Measurements from ENCODE around the gene RECQL5. TPM values are rescaled to one million over a fixed set of nuclear protein-coding genes. Genes with fewer than 3 reads are reported as not detected.

Gene RECQL5
- total RNA-seq, 2 donors from 2014 or later: 35.1 to 47.4 TPM

DNA sequence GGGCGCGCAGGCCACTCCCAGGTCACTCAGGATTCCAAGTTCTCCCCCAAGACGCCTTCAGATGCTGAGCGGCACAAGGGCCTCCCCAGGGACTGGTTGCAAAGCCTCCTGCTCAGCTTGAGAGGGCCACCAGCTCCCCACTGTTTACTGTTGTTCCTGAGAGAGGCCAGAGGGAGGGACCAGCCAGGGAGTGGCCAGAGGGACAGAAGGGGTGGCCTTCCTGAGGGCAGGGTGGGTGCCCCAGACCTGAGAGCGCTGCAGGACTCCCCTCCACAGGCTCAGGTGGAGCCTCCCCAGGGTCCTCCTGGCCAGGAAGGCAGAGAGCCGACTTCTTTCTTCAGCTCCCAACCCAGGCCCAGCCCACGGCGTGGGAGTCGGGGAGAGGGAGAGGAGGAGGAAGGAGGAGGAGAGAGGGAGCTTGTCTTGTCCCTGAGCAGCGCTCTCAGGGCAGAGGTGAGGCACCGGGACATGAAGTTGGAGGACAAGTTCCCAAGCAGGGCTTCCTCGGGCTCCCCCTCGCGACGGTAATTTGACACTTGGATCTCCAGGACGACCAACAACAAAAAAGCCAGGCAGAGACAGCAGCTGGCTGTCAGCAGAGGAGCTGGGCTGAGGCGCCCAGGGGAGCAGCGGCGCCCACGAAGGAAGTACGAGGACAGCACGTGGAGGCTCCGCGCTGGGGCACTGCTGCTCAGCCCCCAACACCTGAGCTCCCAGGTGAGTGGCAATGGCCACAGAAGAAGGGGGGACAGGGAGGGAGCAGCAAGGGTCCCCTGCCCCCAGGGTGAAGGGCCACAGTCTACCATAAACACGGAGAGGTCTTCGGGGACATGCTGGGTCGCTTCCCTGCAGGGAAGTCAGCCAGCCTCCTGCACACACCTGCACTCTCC lies 33.2 kb downstream of the RECQL5 start:
- H3K9me3 Mint-ChIP-seq: no peaks in the 10 kb centered on the region
- H3K27ac Mint-ChIP-seq: no peak overlapping the region
- H3K36me3 Mint-ChIP-seq: no peaks in the 10 kb centered on the region
- peak in 1 of 2 donors; percentile 52 for DNase-seq (ENCODE audit: low spot score in 2 of 2)
- peak in 1 of 2 donors; percentile 29 for ATAC-seq

DNA sequence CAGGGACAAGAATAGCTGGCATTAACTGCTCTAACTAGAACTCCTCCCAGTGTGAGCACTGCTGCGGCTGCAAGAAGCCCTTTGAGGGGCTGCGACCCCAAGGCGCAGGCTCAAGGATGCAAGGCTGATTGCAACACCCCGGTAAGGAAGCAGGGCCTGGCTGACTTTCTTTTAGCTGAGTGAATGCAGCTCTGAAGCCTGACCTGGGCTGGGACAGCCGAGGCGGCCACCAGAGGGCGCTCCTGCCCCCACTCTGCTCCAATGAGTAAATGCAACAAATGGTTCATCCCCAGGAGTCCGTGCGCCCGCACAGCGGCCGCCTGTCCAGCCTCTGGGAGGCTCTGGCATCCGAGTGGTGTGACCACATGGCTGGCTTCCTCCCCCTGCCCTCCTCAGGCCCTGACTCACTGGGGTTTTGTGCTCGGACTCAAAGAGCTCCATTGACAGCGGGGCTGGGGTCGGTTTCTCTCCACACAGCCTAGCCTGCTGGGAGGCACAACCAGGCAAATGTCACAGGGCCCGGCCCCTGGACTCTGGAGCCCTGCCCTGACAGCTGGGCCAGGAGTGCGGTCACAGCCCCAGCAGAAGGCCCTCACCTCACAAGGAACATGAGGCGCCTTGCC lies 34.0 kb downstream of the RECQL5 start, which contains the start of gene SMIM5:
Gene SMIM5 (plus strand): TSS at position 572 of the 623 bp plus-strand sequence. CDS start 6,768 bp downstream, outside the sequence.
- ATAC-seq (peak; percentile 87 to 93), DNase-seq (ENCODE audit: low spot score in 2 of 2) (peak; percentile 82 to 89)
- H3K36me3 Mint-ChIP-seq: no peaks in the 10 kb centered on the region
- no peak within 1 kb of the TSS for H3K27ac Mint-ChIP-seq
- no peaks in the 10 kb centered on the region for H3K9me3 Mint-ChIP-seq

DNA sequence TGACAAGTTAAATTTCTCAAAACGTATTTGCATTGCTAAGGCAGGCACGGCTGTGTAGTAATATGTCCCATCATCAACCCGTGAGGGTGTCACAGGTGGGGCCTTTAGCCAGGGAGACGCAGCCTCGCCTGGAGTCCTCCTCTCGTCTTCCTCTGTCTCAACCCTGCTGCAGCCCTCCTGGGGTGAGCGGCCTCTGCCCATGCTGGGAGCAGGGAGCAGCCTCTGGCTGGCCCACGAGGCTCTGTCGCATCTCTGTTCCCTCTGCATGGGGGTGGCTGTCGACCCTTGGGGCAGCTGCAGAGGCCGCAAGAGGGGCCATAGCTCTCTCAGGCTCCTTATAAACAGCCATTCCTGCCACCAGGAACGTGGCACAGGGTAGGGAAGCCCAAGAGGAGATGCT lies 34.5 kb downstream of the RECQL5 start:
- H3K36me3 Mint-ChIP-seq: no peaks in the 10 kb centered on the region
- no peak overlapping the region for H3K27ac Mint-ChIP-seq
- ATAC-seq (no peak), DNase-seq (ENCODE audit: low spot score in 2 of 2) (no peak)
- H3K9me3 Mint-ChIP-seq: no peaks in the 10 kb centered on the region

DNA sequence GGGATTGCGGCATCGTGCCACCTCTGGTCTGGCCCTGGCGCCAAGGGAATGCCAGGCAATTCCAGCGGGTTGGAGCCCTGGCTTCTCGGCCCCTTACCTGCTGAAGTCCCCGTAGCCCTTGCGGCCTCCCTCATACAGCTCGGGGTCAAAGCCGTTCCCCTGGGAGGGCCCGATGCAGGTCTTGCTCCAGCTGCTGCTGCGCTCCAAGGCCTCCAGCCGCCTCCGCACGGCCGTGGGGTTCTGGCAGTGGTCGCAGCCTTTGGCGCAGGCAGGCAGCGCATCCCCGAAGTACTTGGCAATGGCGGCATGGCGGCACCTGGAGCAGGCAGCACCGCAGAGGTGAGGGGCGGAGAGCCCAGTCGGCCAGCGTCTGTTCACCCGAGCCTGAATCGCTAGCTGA lies 35.6 kb downstream of the RECQL5 start:
- Mint-ChIP-seq H3K9me3 (no peaks in the 10 kb centered on the region), H3K36me3 (no peaks in the 10 kb centered on the region), H3K27ac (no peak overlapping the region)
- ATAC-seq (no peak), DNase-seq (ENCODE audit: low spot score in 2 of 2) (no peak)

DNA sequence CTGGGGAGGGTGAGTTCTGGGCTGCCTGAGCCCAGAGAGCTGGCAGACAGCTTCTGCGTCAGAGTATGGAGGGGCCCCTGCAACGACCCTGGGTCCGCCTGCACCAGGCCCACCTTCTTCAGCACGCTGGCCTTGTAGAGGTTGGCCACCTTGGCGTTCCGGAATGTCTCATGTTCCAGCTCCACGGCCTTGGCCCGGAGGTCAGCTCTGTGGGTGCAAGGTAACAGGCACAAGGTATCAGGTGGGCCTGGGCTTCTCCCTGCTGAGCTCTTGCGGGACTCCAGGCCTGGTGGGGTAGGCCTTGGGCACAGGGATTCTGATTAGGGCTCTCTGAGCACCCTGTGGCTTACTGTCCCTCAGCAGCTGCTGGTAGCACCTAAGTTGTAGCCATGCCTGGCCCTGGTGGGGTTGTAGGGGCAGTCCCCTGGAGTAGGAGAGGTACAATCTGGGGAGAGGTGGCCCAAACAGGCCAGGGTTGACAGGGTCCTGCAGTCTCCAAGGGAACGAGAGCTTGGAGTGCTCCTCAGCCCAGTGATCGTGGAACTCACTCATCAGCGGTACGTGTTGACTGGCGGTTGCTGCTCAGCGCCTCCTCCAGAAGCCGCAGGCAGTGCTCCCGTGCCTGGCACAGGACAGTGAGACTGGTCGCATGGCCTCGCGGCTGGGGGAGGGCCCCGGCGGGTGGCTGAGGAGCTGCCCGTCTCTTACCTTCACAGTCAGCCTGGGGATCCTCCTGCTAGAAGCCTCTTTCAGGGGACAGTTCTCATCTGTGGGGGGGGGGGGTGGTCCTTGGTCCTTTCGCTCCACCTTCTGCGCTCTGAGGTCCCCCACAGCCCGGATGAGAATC lies 36.7 kb downstream of the RECQL5 start:
- ATAC-seq (no peak), DNase-seq (ENCODE audit: low spot score in 2 of 2) (no peak)
- no peaks in the 10 kb centered on the region for H3K9me3 Mint-ChIP-seq
- H3K27ac Mint-ChIP-seq: peak overlapping the region in 1 of 2 donors; percentile 55
- no peaks in the 10 kb centered on the region for H3K36me3 Mint-ChIP-seq

DNA sequence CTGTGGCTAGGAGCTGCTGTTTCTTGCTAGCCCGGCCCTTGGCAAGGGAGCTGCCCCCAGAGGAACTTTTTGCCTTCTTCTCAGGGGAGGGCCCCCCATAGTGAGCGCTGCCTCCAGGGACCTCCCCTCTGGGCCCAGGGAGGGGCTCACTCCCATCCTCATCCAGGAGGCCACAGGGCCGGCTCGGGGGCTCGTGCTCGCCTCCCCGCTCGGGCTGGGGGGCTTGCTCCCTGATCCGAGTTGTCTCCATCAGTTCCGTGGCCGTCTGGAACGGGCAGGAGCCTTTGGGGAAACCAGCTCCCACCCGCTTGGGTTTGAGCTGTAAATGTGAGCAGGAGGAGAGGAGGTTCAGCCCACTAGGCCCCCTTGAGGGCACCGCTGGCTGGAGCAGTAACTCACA lies 37.8 kb downstream of the RECQL5 start:
- no peak for DNase-seq (ENCODE audit: low spot score in 2 of 2)
- ATAC-seq: no peak
- no peaks in the 10 kb centered on the region for H3K36me3 Mint-ChIP-seq

DNA sequence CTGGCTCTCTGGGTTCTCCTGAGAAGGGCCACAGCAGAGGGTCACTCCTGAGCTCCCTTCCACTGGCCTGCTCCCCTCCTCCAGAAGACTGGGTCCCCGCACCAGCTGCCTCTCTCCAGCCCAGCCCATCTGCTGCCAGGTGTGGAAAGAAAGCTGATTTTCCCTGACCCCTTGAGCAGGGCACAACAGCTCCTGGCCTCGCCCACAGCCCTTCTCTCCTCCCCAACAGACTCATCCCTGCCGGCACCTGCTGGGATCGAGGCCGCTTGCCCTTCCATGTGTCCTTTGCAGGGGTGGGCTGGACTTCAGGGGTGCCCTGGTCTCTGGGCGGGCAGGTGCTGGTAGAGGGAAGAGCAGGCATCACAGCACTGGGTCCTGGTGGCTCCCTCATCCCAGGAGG lies 38.5 kb downstream of the RECQL5 start:
- no peak overlapping the region for H3K27ac Mint-ChIP-seq
- DNase-seq (ENCODE audit: low spot score in 2 of 2) (no peak), ATAC-seq (no peak)
- H3K36me3 Mint-ChIP-seq: no peaks in the 10 kb centered on the region
- no peaks in the 10 kb centered on the region for H3K9me3 Mint-ChIP-seq

More for the DNA sequence above, 37.8 kb downstream of the RECQL5 start:
- Mint-ChIP-seq H3K9me3 (no peaks in the 10 kb centered on the region), H3K27ac (no peak overlapping the region)

DNA sequence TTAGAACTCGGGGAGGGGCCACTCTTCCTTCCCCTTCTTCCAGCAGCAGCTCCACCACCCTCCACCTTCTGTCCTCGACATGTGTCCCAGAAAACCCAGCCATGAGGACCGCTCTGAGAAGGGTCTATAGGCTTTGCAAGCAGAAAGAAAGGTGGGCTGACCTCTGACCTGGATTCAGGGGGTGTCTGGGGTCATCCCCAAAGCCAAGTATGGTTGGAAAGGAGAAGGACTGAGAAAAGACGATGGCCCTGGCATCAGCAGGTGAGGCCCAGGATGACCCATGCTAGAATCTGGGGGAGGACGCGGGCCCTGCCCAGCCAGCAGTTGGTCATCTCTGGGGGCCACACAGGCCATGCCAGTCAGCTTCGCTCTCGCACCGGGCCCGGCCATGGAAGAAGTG lies 39.9 kb downstream of the RECQL5 start:
- ATAC-seq: no peak
- DNase-seq (ENCODE audit: low spot score in 2 of 2): no peak

DNA sequence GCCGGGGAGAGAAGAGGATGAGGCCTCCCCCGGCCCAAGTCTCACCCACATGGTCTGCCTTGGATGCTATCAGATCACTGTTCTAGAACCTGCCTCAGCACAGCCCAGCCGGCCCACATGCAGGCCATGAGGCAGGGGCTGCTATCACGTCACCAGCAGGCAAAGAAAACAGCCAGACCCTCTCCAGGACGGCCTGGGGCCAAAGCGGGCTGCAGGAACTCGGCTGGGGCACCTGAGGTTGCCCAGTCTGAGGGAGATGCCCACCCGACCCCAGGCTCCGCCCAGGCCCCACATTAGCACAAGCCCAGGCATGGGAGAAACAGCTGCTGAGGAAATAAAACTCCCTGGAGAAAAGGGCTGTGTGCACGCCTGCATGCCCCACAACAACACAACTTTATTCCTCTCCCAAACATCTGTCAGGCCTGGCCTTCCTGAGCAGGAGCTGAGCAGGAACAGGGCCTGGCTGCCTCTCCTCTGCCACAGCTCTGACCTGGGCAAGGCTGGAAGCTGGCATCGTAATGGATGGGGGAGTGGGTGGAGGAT lies 40.4 kb downstream of the RECQL5 start:
- no peaks in the 10 kb centered on the region for H3K36me3 Mint-ChIP-seq

More for the DNA sequence above, 39.9 kb downstream of the RECQL5 start:
- H3K9me3 Mint-ChIP-seq: no peaks in the 10 kb centered on the region
- H3K36me3 Mint-ChIP-seq: no peaks in the 10 kb centered on the region
- H3K27ac Mint-ChIP-seq: peak overlapping the region in 1 of 2 donors; percentile 59

DNA sequence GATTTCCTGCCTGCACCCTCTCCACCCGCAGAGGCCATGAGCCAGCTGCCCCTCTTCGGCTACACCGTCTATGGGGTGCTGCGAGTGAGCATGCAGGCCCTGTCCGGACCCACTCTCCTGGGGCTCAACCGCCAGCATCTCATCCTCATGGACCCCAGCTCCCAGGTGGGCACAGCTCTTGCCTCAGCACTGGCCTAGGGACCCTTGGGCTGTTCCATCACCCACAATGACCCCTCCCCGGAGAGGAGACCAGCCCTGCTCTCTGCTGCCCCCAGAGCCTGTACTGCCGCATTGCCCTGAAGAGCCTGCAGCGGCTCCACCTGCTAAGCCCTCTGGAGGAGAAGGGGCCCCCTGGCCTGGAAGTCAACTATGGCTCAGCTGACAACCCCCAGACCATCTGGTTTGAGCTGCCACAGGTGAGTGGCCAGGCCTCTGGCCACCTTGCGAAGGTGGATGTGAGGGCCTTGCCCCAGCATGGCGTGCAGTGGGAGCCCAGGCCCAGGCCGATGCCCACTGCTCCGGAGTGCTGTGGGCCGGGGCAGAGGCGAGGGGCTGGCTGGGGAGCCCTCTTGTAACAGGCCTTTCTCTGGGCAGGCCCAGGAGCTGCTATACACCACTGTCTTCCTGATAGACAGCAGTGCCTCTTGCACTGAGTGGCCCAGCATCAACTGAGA lies 41.0 kb downstream of the RECQL5 start:
- Mint-ChIP-seq H3K36me3 (no peaks in the 10 kb centered on the region), H3K9me3 (no peaks in the 10 kb centered on the region), H3K27ac (no peak overlapping the region)
- no peak for DNase-seq (ENCODE audit: low spot score in 2 of 2)
- ATAC-seq: peak; percentile 32 to 63

More for the DNA sequence above, 40.4 kb downstream of the RECQL5 start:
- DNase-seq (ENCODE audit: low spot score in 2 of 2) (no peak), ATAC-seq (no peak)
- Mint-ChIP-seq H3K9me3 (no peaks in the 10 kb centered on the region), H3K27ac (peak overlapping the region in 1 of 2 donors; percentile 59)

DNA sequence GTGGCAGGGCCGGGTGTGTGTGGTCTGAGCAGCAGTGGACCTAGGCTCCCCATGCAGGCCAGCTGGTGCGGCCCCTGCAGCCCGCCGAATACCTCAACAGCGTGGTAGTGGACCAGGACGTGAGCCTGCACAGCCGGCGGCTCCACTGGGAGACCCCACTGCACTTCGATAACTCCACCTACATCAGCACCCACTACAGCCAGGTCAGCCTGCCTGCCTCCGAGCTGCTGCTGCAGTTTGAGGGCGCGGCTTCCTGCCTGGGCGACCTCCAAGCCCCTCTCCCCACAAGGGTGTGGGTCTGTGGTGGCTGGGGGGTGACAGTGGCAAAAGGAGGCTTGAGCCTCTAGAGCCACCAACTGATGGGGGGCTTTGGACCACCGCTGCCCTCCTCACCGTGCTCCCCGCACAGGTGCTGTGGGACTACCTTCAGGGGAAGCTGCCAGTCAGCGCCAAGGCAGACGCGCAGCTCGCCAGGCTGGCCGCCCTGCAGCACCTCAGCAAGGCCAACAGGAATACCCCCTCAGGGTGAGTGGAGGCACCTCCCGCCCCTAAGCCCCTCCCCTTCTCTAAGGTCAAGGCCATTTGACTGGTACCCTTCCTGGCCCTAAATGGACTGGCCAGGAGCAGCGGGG lies 42.1 kb downstream of the RECQL5 start:
- Mint-ChIP-seq H3K36me3 (no peaks in the 10 kb centered on the region), H3K27ac (no peak overlapping the region), H3K9me3 (no peaks in the 10 kb centered on the region)
- DNase-seq (ENCODE audit: low spot score in 2 of 2) (no peak), ATAC-seq (no peak)

DNA sequence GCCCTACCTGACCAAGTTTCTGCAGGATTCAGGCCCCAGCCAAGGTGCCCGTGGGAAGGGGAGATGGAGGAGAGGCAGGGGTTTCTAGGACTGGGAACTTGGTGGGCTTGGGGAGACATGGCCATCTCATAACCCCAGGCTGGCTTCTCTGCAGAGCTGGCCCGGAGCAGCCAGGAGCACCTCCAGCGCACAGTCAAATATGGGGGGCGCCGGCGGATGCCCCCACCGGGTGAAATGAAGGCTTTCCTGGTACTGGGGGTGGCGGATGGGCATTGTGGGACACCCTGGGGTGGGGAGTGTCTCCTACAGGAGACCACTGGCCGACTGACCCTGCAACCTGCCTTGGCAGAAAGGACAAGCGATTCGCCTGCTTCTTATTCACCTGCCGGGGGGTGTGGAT lies 42.9 kb downstream of the RECQL5 start:
- no peak for DNase-seq (ENCODE audit: low spot score in 2 of 2)
- Mint-ChIP-seq H3K9me3 (no peaks in the 10 kb centered on the region), H3K27ac (no peak overlapping the region), H3K36me3 (no peaks in the 10 kb centered on the region)
- ATAC-seq: no peak

DNA sequence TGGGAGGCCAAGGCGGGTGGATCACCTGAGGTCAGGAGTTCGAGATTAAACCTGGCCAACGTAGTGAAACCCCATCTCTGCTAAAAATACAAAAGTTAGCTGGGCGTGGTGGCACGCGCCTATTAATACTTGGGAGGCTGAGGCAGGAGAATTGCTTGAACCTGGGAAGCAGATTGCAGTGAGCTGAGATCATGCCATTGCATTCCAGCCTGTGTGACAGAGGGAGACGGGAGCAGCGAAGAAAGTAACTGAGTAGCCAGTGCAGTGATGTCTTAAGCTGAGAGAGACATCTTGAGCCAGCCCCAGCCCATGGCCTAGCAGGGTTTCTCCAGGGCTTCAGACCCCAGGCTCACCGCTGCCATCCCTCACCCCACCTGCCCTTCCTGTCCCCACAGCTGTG lies 43.6 kb downstream of the RECQL5 start:
- H3K27ac Mint-ChIP-seq: no peak overlapping the region

DNA sequence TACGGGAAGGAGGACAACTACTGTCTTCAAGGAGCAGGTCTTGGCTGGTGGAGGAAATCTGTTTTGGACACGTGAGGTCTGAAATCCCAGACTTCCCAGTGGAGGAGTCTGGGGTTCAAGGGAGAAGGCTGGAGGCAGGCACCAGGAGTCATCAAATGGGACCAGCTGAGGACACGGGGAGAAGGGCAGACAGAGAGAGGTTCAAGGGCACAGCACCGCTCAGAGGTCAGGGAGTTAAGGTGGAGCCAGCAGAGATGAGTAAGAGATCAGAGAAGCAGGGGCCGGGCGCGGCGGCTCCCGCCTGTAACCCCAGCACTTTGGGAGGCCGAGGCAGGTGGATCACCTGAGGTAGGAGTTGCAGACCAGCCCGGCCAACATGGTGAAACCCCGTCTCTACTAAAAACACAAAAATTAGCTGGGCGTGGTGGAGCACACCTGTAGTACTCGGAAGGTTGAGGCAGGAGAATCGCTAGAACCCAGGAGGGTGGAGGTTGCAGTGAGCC lies 44.1 kb downstream of the RECQL5 start:
- no peaks in the 10 kb centered on the region for H3K9me3 Mint-ChIP-seq

More for the DNA sequence above, 43.6 kb downstream of the RECQL5 start:
- Mint-ChIP-seq H3K9me3 (no peaks in the 10 kb centered on the region), H3K36me3 (no peaks in the 10 kb centered on the region)
- ATAC-seq: no peak
- DNase-seq (ENCODE audit: low spot score in 2 of 2): no peak

DNA sequence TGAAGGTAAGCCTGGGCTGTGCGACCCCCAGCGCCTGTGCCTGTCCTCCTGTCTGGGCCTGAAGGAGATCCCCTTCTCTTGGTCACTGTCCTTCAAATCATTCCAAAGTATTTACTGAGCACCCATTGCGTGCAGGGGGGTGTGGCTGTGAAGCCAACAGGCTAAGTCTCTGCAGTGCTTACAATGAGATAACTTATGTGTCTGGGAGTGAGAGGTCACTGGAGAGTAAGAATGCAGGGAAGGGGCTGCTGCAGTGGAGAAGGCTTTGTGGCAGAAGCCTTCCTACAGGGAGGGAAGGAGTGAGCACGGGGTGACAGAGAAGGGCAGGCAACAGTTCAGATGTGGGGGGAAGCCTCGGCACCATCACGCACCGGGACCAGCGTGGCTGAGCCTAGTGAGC lies 44.9 kb downstream of the RECQL5 start:
- Mint-ChIP-seq H3K9me3 (no peaks in the 10 kb centered on the region), H3K27ac (peak overlapping the region; percentile 1 to 77), H3K36me3 (no peaks in the 10 kb centered on the region)
- no peak for ATAC-seq
- no peak for DNase-seq (ENCODE audit: low spot score in 2 of 2)

More for the DNA sequence above, 44.1 kb downstream of the RECQL5 start:
- no peaks in the 10 kb centered on the region for H3K36me3 Mint-ChIP-seq
- DNase-seq (ENCODE audit: low spot score in 2 of 2) (no peak), ATAC-seq (no peak)
- peak overlapping the region; percentile 1 to 77 for H3K27ac Mint-ChIP-seq
